WTC11 (cell line): ENCODE results near the gene TGM2. TPM values are rescaled to one million over a fixed set of nuclear protein-coding genes. Genes with fewer than 3 reads are reported as not detected.

Experiments used
- ATAC-seq: fragments of 200-7000 bp; cut with Tn5 transposase; 2 replicates; pipeline ENCODE4 v1.10.0; 2021; ENCODE audit warnings: mild to moderate bottlenecking, moderate library complexity
- CTCF ChIA-PET: fragments of 300-600 bp; sonication (Branson Sonifier 250); formaldehyde crosslinking; loops from one replicate; lab custom pipeline; 2021; ENCODE audit warnings: antibody characterized with exemption; lab: Charles Lee
- POLR2A ChIA-PET: fragments of 350-600 bp; sonication (Branson Sonifier 250); formaldehyde crosslinking; loops from one replicate; lab custom pipeline; 2021; ENCODE audit warnings: antibody characterized with exemption; lab: Charles Lee
- DNase-seq: peaks from one replicate; pipeline ENCODE4 v3.0.0; 2021; ENCODE audit warnings: low spot score
- H3K27ac Mint-ChIP-seq: 2 replicates; pipeline ENCODE4 v1.8.0; 2021; ENCODE audit warnings: mixed read lengths
- H3K27me3 Mint-ChIP-seq: 2 replicates; pipeline ENCODE4 v1.8.0; 2021; ENCODE audit warnings: low read depth, mild to moderate bottlenecking, moderate library complexity, mixed read lengths
- H3K36me3 Mint-ChIP-seq: 2 replicates; pipeline ENCODE4 v1.8.0; 2021; ENCODE audit warnings: mixed read lengths
- H3K4me1 Mint-ChIP-seq: 2 replicates; pipeline ENCODE4 v1.8.0; 2022; ENCODE audit warnings: mixed read lengths
- H3K4me3 Mint-ChIP-seq: 2 replicates; pipeline ENCODE4 v1.8.0; 2021; ENCODE audit warnings: mild to moderate bottlenecking, moderate library complexity, mixed read lengths
- H3K9me3 Mint-ChIP-seq: 2 replicates; pipeline ENCODE4 v1.8.0; 2021; ENCODE audit warnings: mixed read lengths
- CREB1 ChIP-seq: sonication (generic); formaldehyde crosslinking; IDR thresholded peaks from 2 replicates; pipeline ENCODE4 v1.8.0; 2023; ENCODE audit warnings: mild to moderate bottlenecking, missing genetic modification reagents
- ELF4 ChIP-seq: sonication (generic); formaldehyde crosslinking; IDR thresholded peaks from 2 replicates; pipeline ENCODE4 v1.8.1; 2022; ENCODE audit warnings: low read depth, mild to moderate bottlenecking, moderate library complexity, missing genetic modification reagents
- ESRRA ChIP-seq: sonication (generic); formaldehyde crosslinking; IDR thresholded peaks from 2 replicates; pipeline ENCODE4 v1.8.1; 2022; ENCODE audit warnings: mild to moderate bottlenecking, missing genetic modification reagents, borderline replicate concordance
- KAT7 ChIP-seq: sonication (generic); formaldehyde crosslinking; IDR thresholded peaks from 2 replicates; pipeline ENCODE4 v1.8.1; 2023; ENCODE audit warnings: missing genetic modification reagents, mild to moderate bottlenecking, borderline replicate concordance
- NFE2L1 ChIP-seq: sonication (generic); formaldehyde crosslinking; IDR thresholded peaks from 2 replicates; pipeline ENCODE4 v1.8.1; 2023; ENCODE audit warnings: missing genetic modification reagents
- NR2C2 ChIP-seq: sonication (generic); formaldehyde crosslinking; IDR thresholded peaks from 2 replicates; pipeline ENCODE4 v1.8.0; 2022; ENCODE audit warnings: mild to moderate bottlenecking, missing genetic modification reagents
- SOX15 ChIP-seq: fragments of 250-450 bp; sonication (Bioruptor Pico); IDR thresholded peaks from 2 replicates; pipeline ENCODE4 v1.9.0; 2021; ENCODE audit warnings: mild to moderate bottlenecking
- ZNF138 ChIP-seq: sonication (generic); formaldehyde crosslinking; conservative IDR thresholded peaks from 2 replicates; pipeline ENCODE4 v1.8.1; 2022; ENCODE audit warnings: mild to moderate bottlenecking, moderate library complexity, missing genetic modification reagents
- total RNA-seq: library from RNA; stranded (reverse); gene quantifications from 3 replicates; pipeline ENCODE4 v1.2.3, GENCODE V29; 2021
- TF ChIP-seq, protein P1 (sequence below): sonication (generic); formaldehyde crosslinking; IDR thresholded peaks from 2 replicates; pipeline ENCODE4 v1.8.0; 2022; ENCODE audit warnings: mild to moderate bottlenecking, missing genetic modification reagents
- TF ChIP-seq, protein P2 (sequence below): sonication (generic); formaldehyde crosslinking; IDR thresholded peaks from 2 replicates; pipeline ENCODE4 v1.8.1; 2023; ENCODE audit warnings: mild to moderate bottlenecking, missing genetic modification reagents, moderate library complexity
- TF ChIP-seq, protein P3 (sequence below): fragments of 250-450 bp; sonication (Bioruptor Pico); IDR thresholded peaks from 2 replicates; pipeline ENCODE4 v1.9.0; 2021; ENCODE audit warnings: moderate library complexity, mild to moderate bottlenecking, inconsistent platforms, borderline replicate concordance
- TF ChIP-seq, protein P4 (sequence below): fragments of 250-450 bp; sonication (Bioruptor Pico); IDR thresholded peaks from 2 replicates; pipeline ENCODE4 v1.9.0; 2021; ENCODE audit warnings: mild to moderate bottlenecking
- TF ChIP-seq, protein P5 (sequence below): sonication (generic); formaldehyde crosslinking; IDR thresholded peaks from 2 replicates; pipeline ENCODE4 v1.8.1; 2023; ENCODE audit warnings: mild to moderate bottlenecking, moderate library complexity, missing genetic modification reagents
- TF ChIP-seq, protein P6 (sequence below): sonication (generic); formaldehyde crosslinking; IDR thresholded peaks from 2 replicates; pipeline ENCODE4 v1.8.1; 2022; ENCODE audit warnings: mild to moderate bottlenecking, moderate library complexity, missing genetic modification reagents
- TF ChIP-seq, protein P7 (sequence below): sonication (generic); formaldehyde crosslinking; IDR thresholded peaks from 2 replicates; pipeline ENCODE4 v1.8.1; 2022; ENCODE audit warnings: low read depth, missing genetic modification reagents, borderline replicate concordance

TGM2 gene
- total RNA-seq, 1 experiment from 2014 or later = 1.5 TPM

DNA sequence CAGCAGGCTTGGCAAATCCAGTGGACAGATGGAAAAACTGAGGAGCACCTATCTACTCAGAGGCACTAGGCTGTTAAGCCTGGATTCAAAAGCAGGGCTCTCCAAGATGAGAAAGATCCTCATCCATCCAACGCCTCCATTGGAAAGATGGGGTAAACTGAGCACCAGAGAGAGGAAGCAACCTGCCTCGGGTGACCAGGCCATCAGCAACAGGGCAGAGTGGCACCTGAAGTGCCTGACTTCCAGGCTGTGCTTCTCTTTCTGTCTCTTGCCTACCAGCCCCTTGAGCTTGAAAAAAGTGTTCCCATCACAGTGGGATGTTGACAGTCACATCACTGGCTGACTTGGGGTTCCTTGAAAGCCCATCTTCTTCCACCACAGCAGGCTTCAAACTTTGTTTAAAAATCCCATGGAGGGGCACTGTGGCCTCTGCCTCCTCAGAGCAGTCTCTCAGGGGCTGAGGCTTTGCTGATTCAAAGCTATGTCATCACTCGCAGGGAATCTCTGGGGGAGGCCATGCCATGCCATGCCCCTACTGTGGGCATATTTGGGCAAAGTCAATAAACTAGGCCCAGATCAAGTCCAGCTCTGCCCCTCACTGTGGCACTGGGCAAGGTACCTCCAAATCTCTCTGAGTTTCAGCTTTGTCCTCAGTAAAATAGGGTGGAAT, 44.8 kb upstream of the TGM2 start (continued):
- TF ChIP-seq, protein P1, sequence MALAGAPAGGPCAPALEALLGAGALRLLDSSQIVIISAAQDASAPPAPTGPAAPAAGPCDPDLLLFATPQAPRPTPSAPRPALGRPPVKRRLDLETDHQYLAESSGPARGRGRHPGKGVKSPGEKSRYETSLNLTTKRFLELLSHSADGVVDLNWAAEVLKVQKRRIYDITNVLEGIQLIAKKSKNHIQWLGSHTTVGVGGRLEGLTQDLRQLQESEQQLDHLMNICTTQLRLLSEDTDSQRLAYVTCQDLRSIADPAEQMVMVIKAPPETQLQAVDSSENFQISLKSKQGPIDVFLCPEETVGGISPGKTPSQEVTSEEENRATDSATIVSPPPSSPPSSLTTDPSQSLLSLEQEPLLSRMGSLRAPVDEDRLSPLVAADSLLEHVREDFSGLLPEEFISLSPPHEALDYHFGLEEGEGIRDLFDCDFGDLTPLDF (CRISPR knock-in tag) = no peak
- TF ChIP-seq, protein P2, sequence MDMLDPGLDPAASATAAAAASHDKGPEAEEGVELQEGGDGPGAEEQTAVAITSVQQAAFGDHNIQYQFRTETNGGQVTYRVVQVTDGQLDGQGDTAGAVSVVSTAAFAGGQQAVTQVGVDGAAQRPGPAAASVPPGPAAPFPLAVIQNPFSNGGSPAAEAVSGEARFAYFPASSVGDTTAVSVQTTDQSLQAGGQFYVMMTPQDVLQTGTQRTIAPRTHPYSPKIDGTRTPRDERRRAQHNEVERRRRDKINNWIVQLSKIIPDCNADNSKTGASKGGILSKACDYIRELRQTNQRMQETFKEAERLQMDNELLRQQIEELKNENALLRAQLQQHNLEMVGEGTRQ (CRISPR knock-in tag) = no peak
- TF ChIP-seq, protein P3, sequence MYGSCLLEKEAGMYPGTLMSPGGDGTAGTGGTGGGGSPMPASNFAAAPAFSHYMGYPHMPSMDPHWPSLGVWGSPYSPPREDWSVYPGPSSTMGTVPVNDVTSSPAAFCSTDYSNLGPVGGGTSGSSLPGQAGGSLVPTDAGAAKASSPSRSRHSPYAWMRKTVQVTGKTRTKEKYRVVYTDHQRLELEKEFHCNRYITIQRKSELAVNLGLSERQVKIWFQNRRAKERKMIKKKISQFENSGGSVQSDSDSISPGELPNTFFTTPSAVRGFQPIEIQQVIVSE (CRISPR knock-in tag) = no peak
- no peak for TF ChIP-seq NFE2L1 (CRISPR knock-in tag)
- no peak for TF ChIP-seq SOX15 (CRISPR knock-in tag)
- TF ChIP-seq NR2C2 (CRISPR knock-in tag) = no peak
- no peak for TF ChIP-seq CREB1 (CRISPR knock-in tag)
- TF ChIP-seq ESRRA (CRISPR knock-in tag) = no peak
- TF ChIP-seq, protein P4, sequence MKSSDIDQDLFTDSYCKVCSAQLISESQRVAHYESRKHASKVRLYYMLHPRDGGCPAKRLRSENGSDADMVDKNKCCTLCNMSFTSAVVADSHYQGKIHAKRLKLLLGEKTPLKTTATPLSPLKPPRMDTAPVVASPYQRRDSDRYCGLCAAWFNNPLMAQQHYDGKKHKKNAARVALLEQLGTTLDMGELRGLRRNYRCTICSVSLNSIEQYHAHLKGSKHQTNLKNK (CRISPR knock-in tag) = no peak
- TF ChIP-seq KAT7 (CRISPR knock-in tag) = no peak
- TF ChIP-seq, protein P5, sequence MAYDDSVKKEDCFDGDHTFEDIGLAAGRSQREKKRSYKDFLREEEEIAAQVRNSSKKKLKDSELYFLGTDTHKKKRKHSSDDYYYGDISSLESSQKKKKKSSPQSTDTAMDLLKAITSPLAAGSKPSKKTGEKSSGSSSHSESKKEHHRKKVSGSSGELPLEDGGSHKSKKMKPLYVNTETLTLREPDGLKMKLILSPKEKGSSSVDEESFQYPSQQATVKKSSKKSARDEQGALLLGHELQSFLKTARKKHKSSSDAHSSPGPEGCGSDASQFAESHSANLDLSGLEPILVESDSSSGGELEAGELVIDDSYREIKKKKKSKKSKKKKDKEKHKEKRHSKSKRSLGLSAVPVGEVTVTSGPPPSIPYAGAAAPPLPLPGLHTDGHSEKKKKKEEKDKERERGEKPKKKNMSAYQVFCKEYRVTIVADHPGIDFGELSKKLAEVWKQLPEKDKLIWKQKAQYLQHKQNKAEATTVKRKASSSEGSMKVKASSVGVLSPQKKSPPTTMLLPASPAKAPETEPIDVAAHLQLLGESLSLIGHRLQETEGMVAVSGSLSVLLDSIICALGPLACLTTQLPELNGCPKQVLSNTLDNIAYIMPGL (CRISPR knock-in tag) = no peak
- TF ChIP-seq ELF4 (CRISPR knock-in tag) = no peak

DNA sequence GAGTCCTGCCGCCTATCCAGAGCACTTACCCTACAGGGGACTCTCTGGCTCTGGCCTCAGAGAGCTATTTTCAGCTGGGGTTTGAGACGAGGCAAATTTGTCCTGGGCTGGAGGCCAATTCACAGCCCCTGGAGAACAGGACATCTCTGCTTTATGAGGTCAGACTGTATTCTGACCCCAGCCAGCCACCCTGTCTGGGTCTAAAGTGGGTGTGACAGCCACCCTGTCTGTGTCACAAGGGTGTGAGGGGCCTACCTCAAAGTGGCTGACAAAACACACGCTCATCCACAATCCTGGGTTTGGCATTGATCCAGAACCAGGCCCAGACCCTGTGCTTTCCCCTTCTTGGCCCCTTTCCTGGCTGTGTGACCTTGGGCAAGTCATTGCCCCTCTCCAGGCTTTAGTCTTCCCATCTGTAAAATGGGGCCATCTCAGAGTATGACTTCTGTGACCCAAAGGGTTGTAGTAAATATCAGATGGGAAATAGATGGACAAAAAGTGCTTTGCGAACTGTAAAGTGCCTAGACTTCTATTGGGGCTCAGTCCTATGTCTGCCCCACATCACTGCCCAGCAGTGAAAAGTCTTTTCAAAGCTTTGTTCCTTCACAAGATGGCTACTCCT, 44.1 kb upstream of the TGM2 start:
- ChIA-PET CTCF (interaction anchor here (1.7 kb wide), 1 partner anchor 136 kb away, joined by 4 read pairs; no protein-coding TSS in a partner anchor), POLR2A (no interaction called here)
- DNase-seq (no peak), ATAC-seq (no peak)
- no peaks in the 10 kb centered on the region for H3K27me3 Mint-ChIP-seq
- H3K36me3 Mint-ChIP-seq = no peaks in the 10 kb centered on the region
- H3K9me3 Mint-ChIP-seq = 0 out of 2 replicates have a peak, but pooled peaks cover 3% of the 10 kb centered on the region
- H3K4me1 Mint-ChIP-seq = no peaks in the 10 kb centered on the region
- no peak overlapping the region for H3K4me3 Mint-ChIP-seq
- TF ChIP-seq, protein P6, sequence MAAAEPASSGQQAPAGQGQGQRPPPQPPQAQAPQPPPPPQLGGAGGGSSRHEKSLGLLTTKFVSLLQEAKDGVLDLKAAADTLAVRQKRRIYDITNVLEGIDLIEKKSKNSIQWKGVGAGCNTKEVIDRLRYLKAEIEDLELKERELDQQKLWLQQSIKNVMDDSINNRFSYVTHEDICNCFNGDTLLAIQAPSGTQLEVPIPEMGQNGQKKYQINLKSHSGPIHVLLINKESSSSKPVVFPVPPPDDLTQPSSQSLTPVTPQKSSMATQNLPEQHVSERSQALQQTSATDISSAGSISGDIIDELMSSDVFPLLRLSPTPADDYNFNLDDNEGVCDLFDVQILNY = no peak
- no peak for TF ChIP-seq ZNF138 (CRISPR knock-in tag)
- TF ChIP-seq, protein P7, sequence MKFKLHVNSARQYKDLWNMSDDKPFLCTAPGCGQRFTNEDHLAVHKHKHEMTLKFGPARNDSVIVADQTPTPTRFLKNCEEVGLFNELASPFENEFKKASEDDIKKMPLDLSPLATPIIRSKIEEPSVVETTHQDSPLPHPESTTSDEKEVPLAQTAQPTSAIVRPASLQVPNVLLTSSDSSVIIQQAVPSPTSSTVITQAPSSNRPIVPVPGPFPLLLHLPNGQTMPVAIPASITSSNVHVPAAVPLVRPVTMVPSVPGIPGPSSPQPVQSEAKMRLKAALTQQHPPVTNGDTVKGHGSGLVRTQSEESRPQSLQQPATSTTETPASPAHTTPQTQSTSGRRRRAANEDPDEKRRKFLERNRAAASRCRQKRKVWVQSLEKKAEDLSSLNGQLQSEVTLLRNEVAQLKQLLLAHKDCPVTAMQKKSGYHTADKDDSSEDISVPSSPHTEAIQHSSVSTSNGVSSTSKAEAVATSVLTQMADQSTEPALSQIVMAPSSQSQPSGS (CRISPR knock-in tag) = no peak
- no peak for TF ChIP-seq CREB1 (CRISPR knock-in tag)
- no peak overlapping the region for H3K27ac Mint-ChIP-seq
